Colon (tissue), 2 donors: Measurements from ENCODE around the gene PRRT2.

ENCODE experiments used
- FAIRE-seq: peaks from 2 replicates; lab custom pipeline; 2012; peaks lifted over from hg19 to GRCh38; lab: Jason Lieb, UNC
- donor health status: control.
- donor health status: control.

Gene PRRT2

GRCh38 chr16:29835926-29836325 is 23.9 kb downstream of the PRRT2 start:
- no peak for FAIRE-seq

GRCh38 chr16:29836623-29837022 is 24.6 kb downstream of the PRRT2 start:
- FAIRE-seq, result no peak

GRCh38 chr16:29837841-29838240 is 25.8 kb downstream of the PRRT2 start:
- no peak for FAIRE-seq

GRCh38 chr16:29839822-29840221 is 27.8 kb downstream of the PRRT2 start:
- no peak for FAIRE-seq

- FAIRE-seq, result no peak
These were observed 28.2 kb downstream of the PRRT2 start for GRCh38 chr16:29840240-29840639.

GRCh38 chr16:29841631-29842030 is 29.6 kb downstream of the PRRT2 start:
- no peak for FAIRE-seq

- no peak for FAIRE-seq
These were observed 30.8 kb downstream of the PRRT2 start for GRCh38 chr16:29842732-29843346.

- FAIRE-seq, result no peak
These were observed 31.9 kb downstream of the PRRT2 start for GRCh38 chr16:29843931-29844330.

- no peak for FAIRE-seq
These were observed 32.8 kb downstream of the PRRT2 start for GRCh38 chr16:29844575-29845331.

- no peak for FAIRE-seq
These were observed 33.7 kb downstream of the PRRT2 start for GRCh38 chr16:29845656-29846055.

GRCh38 chr16:29848420-29849297 is 36.7 kb downstream of the PRRT2 start:
- no peak for FAIRE-seq

GRCh38 chr16:29849505-29849904 is 37.5 kb downstream of the PRRT2 start:
- no peak for FAIRE-seq

GRCh38 chr16:29850998-29851397 is 39.0 kb downstream of the PRRT2 start:
- FAIRE-seq, result no peak

GRCh38 chr16:29852654-29853053 is 40.7 kb downstream of the PRRT2 start:
- FAIRE-seq, result no peak

- FAIRE-seq, result no peak
These were observed 42.6 kb downstream of the PRRT2 start for GRCh38 chr16:29854520-29855100.

- no peak for FAIRE-seq
These were observed 45.3 kb downstream of the PRRT2 start for GRCh38 chr16:29857133-29857760.

- FAIRE-seq, result no peak
These were observed 46.3 kb downstream of the PRRT2 start for GRCh38 chr16:29858149-29858849.

GRCh38 chr16:29858974-29859373 is 47.0 kb downstream of the PRRT2 start:
- no peak for FAIRE-seq

GRCh38 chr16:29860218-29860617 is 48.2 kb downstream of the PRRT2 start:
- FAIRE-seq, result no peak

GRCh38 chr16:29862383-29862883 is 50.4 kb downstream of the PRRT2 start:
- no peak for FAIRE-seq
